Mesendoderm (in vitro differentiated cells): ENCODE data around the gene GARRE1.

Experiments used
- DNase-seq: peaks from one replicate; pipeline ENCODE4 v3.0.0; 2013
- H2AK5ac ChIP-seq: 2 replicates; pipeline ENCODE4 v1.6.1; 2013; ENCODE audit warnings: low read length, inconsistent platforms
- H2BK120ac ChIP-seq: 2 replicates; pipeline ENCODE4 v1.6.1; 2013; ENCODE audit warnings: low read depth, mild to moderate bottlenecking, low read length, moderate library complexity, mixed read lengths
- H2BK15ac ChIP-seq: replicated peaks from 2 replicates; pipeline ENCODE4 v1.6.1; 2013; ENCODE audit warnings: low read depth, mild to moderate bottlenecking, moderate library complexity
- H2BK5ac ChIP-seq: 2 replicates; pipeline ENCODE4 v1.6.1; 2013; ENCODE audit warnings: low read length, inconsistent platforms
- H3K18ac ChIP-seq: 2 replicates; pipeline ENCODE4 v1.6.1; 2013; ENCODE audit warnings: mild to moderate bottlenecking, low read length, mixed read lengths
- H3K23ac ChIP-seq: one replicate; pipeline ENCODE4 v1.6.1; 2013; ENCODE audit warnings: low read length
- H3K27ac ChIP-seq: 2 replicates; pipeline ENCODE4 v1.5.1; 2013; ENCODE audit warnings: low read depth, mild to moderate bottlenecking, inconsistent platforms, low read length, moderate library complexity
- H3K27me3 ChIP-seq: 2 replicates; pipeline ENCODE4 v1.6.1; 2013; ENCODE audit warnings: low read length, control low read depth, mild to moderate bottlenecking, inconsistent platforms; ENCODE audit not compliant: insufficient read depth, poor library complexity
- H3K36me3 ChIP-seq: 2 replicates; pipeline ENCODE4 v1.6.1; 2013; ENCODE audit warnings: low read length, inconsistent platforms; ENCODE audit not compliant: control insufficient read depth, insufficient read depth
- H3K4ac ChIP-seq: one replicate; pipeline ENCODE4 v1.6.1; 2013; ENCODE audit warnings: low read depth, mild to moderate bottlenecking, low read length, moderate library complexity
- H3K4me1 ChIP-seq: 2 replicates; pipeline ENCODE4 v1.6.1; 2013; ENCODE audit warnings: low read depth, low read length, inconsistent platforms; ENCODE audit not compliant: control insufficient read depth
- H3K4me2 ChIP-seq: 2 replicates; pipeline ENCODE4 v1.6.1; 2013; ENCODE audit warnings: low read length
- H3K4me3 ChIP-seq: 2 replicates; pipeline ENCODE4 v1.5.1; 2013; ENCODE audit warnings: mild to moderate bottlenecking, low read length
- H3K56ac ChIP-seq: one replicate; pipeline ENCODE4 v1.6.1; 2013; ENCODE audit warnings: low read length
- H3K79me1 ChIP-seq: 2 replicates; pipeline ENCODE4 v1.6.1; 2013; ENCODE audit warnings: low read length, inconsistent platforms
- H3K79me2 ChIP-seq: 2 replicates; pipeline ENCODE4 v1.6.1; 2013; ENCODE audit warnings: mild to moderate bottlenecking, low read length; ENCODE audit not compliant: control insufficient read depth, insufficient read depth
- H3K9ac ChIP-seq: 2 replicates; pipeline ENCODE4 v1.6.1; 2013; ENCODE audit warnings: low read length, inconsistent platforms
- H4K5ac ChIP-seq: one replicate; pipeline ENCODE4 v1.6.1; 2013; ENCODE audit warnings: low read length
- H4K8ac ChIP-seq: one replicate; pipeline ENCODE4 v1.6.1; 2013; ENCODE audit warnings: low read depth, mild to moderate bottlenecking, control low read depth, low read length, moderate library complexity
- WGBS: extraction: QIAGEN DNeasy Blood & Tissue Kit; methylation state at CpG from one replicate; pipeline ENCODE4 v1.1.7; 2013; ENCODE audit warnings: low lambda C conversion rate, missing lambda C conversion rate; ENCODE audit not compliant: insufficient coverage; ENCODE audit errors: extremely low coverage; 5-methylcytosine and 5-hydroxymethylcytosine counted together

The GARRE1 gene

GRCh38 chr19:34274284-34274826 lies 20.0 kb downstream of the GARRE1 start:
- Histone ChIP-seq H4K5ac (no peak overlapping the region), H3K9ac (no peak overlapping the region), H3K4ac (no peak overlapping the region), H2AK5ac (no peak overlapping the region), H3K56ac (no peak overlapping the region), H3K4me2 (no peak overlapping the region), H3K79me2 (peaks cover 2% of the 10 kb centered on the region), H3K27ac (no peak overlapping the region), H3K36me3 (no peaks in the 10 kb centered on the region), H3K27me3 (no peaks in the 10 kb centered on the region), H3K18ac (no peak overlapping the region), H2BK15ac (no peak overlapping the region), H2BK5ac (no peak overlapping the region), H2BK120ac (no peak overlapping the region), H4K8ac (no peak overlapping the region), H3K4me1 (peaks cover 9% of the 10 kb centered on the region), H3K79me1 (peaks cover 9% of the 10 kb centered on the region), H3K4me3 (no peak overlapping the region), H3K23ac (no peak overlapping the region)
- DNase-seq = no peak
- no CpG with 5 or more reads among the region's 7 CpGs for WGBS

DNA sequence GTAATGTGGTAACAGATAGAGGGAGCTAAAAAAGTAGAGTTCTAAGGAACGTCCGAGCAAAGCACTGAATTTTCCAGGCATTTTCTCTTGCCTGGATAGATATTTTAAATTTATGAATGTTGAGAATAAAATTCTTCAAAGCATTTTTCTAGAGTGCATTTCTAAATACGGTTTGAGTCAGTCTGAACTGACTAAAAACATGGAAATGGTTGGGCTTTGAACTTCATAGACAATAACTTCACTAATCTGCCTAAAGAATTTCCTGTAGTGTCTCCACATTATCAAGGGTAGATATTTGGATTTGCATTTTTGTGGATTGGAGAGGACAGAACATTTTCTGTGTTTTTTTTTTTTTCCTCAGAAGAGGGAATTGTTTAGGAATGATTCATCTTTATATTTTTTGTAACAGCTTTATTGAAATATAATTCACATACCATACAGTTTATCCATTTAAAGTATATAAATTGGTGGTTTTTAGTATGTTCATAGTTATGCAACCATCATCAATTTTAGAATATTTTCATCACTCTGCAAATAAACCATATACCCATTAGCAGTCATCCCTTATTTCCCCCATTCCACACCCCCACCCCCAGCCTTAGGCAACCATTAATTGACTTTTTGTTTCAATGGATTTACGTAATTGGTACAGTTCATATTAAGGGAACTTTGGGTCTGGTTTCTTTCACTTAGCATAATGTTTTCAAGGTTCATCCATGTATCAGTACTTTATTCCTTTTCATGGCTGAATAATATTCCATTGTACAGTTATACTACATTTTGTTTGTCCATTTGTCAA lies 20.7 kb downstream of the GARRE1 start:
- H3K9ac ChIP-seq = no peak overlapping the region
- no peak overlapping the region for H2BK15ac ChIP-seq
- peaks cover 2% of the 10 kb centered on the region for H3K79me2 ChIP-seq
- no peak overlapping the region for H4K8ac ChIP-seq
- H4K5ac ChIP-seq = no peak overlapping the region
- no peaks in the 10 kb centered on the region for H3K27me3 ChIP-seq
- no peak overlapping the region for H3K4ac ChIP-seq
- H2BK5ac ChIP-seq = no peak overlapping the region
- no peak overlapping the region for H3K27ac ChIP-seq
- no CpG with 5 or more reads among the region's 4 CpGs for WGBS
- no peak overlapping the region for H2BK120ac ChIP-seq
- H3K4me2 ChIP-seq = no peak overlapping the region
- peaks cover 9% of the 10 kb centered on the region for H3K79me1 ChIP-seq
- no peak overlapping the region for H3K23ac ChIP-seq
- no peaks in the 10 kb centered on the region for H3K36me3 ChIP-seq
- H3K56ac ChIP-seq = no peak overlapping the region
- H2AK5ac ChIP-seq = no peak overlapping the region
- DNase-seq = no peak
- no peak overlapping the region for H3K18ac ChIP-seq
- H3K4me1 ChIP-seq = peaks cover 5% of the 10 kb centered on the region
- H3K4me3 ChIP-seq = no peak overlapping the region

DNA sequence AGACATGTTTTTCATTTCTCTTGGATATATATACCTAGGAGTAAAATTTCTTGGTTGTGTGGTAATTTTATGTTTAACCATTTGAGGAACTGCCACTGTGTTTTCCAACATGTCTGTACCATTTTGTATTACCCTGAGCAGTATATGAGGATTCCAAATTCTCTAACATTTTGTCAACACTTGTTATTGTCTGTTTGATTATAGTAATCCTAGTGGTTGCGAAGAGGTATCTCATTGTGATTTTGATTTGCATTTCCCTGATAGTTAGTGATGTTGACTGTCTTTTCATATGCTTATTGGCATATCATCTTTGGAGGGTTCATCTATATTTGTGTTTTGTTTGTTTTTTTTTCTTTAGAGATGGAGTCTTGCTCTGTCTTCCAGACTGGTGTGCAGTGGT lies 21.4 kb downstream of the GARRE1 start:
- H3K4ac ChIP-seq = no peak overlapping the region
- no peak for DNase-seq
- no peak overlapping the region for H2BK120ac ChIP-seq
- H3K79me1 ChIP-seq = peaks cover 10% of the 10 kb centered on the region
- H4K5ac ChIP-seq = no peak overlapping the region
- H2AK5ac ChIP-seq = no peak overlapping the region
- no peak overlapping the region for H3K4me3 ChIP-seq
- no peak overlapping the region for H2BK15ac ChIP-seq
- H3K18ac ChIP-seq = no peak overlapping the region
- no peak overlapping the region for H2BK5ac ChIP-seq
- H3K9ac ChIP-seq = no peak overlapping the region
- no peak overlapping the region for H4K8ac ChIP-seq
- H3K4me2 ChIP-seq = no peak overlapping the region
- peaks cover 2% of the 10 kb centered on the region for H3K79me2 ChIP-seq
- no peaks in the 10 kb centered on the region for H3K27me3 ChIP-seq
- WGBS = no CpG with 5 or more reads among the region's 1 CpG
- no peaks in the 10 kb centered on the region for H3K36me3 ChIP-seq
- H3K4me1 ChIP-seq = no peaks in the 10 kb centered on the region
- H3K56ac ChIP-seq = no peak overlapping the region
- H3K27ac ChIP-seq = no peak overlapping the region
- H3K23ac ChIP-seq = no peak overlapping the region

DNA sequence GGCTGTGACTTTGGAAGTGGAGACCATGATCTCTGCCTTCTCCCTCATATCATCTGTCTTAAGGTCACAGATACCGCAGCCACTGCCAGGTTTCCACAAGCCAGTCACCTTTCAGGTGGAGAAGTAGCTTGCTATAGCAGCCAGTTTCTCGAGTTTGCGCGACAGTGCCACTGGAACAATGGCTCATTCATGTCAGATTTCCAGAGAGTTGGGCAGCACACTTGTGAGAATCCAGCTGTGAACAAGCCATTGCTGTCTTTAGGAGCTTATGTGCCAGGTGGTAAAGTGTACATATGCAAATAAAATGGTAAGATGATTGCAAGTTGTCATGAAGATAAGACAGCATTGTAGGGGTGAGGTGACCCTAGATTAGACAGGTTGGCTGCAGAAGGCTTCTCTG lies 22.3 kb downstream of the GARRE1 start:
- no peaks in the 10 kb centered on the region for H3K4me1 ChIP-seq
- no peaks in the 10 kb centered on the region for H3K36me3 ChIP-seq
- no peak overlapping the region for H3K4me2 ChIP-seq
- no peak overlapping the region for H2BK5ac ChIP-seq
- H3K56ac ChIP-seq = no peak overlapping the region
- H2AK5ac ChIP-seq = no peak overlapping the region
- H3K27ac ChIP-seq = no peak overlapping the region
- no peak overlapping the region for H3K9ac ChIP-seq
- H2BK15ac ChIP-seq = no peak overlapping the region
- no CpG with 5 or more reads among the region's 4 CpGs for WGBS
- H3K79me2 ChIP-seq = peaks cover 2% of the 10 kb centered on the region
- H3K23ac ChIP-seq = no peak overlapping the region
- no peak overlapping the region for H3K4ac ChIP-seq
- no peak overlapping the region for H4K8ac ChIP-seq
- no peak overlapping the region for H3K18ac ChIP-seq
- H3K79me1 ChIP-seq = peaks cover 10% of the 10 kb centered on the region
- H4K5ac ChIP-seq = no peak overlapping the region
- DNase-seq = no peak
- no peak overlapping the region for H2BK120ac ChIP-seq
- no peak overlapping the region for H3K4me3 ChIP-seq
- H3K27me3 ChIP-seq = no peaks in the 10 kb centered on the region

- no peak overlapping the region for H3K56ac ChIP-seq
- H3K9ac ChIP-seq = no peak overlapping the region
- H3K4ac ChIP-seq = no peak overlapping the region
- no peak overlapping the region for H3K23ac ChIP-seq
- peaks cover 2% of the 10 kb centered on the region for H3K79me2 ChIP-seq
- no peak overlapping the region for H3K18ac ChIP-seq
- H2AK5ac ChIP-seq = no peak overlapping the region
- H3K4me2 ChIP-seq = no peak overlapping the region
- no CpG with 5 or more reads among the region's 4 CpGs for WGBS
- H3K79me1 ChIP-seq = peaks cover 10% of the 10 kb centered on the region
- H3K27me3 ChIP-seq = no peaks in the 10 kb centered on the region
- DNase-seq = no peak
- H2BK15ac ChIP-seq = no peak overlapping the region
- no peaks in the 10 kb centered on the region for H3K4me1 ChIP-seq
- no peak overlapping the region for H4K8ac ChIP-seq
- H4K5ac ChIP-seq = no peak overlapping the region
- no peak overlapping the region for H3K27ac ChIP-seq
- no peak overlapping the region for H2BK5ac ChIP-seq
- H3K36me3 ChIP-seq = no peaks in the 10 kb centered on the region
- no peak overlapping the region for H3K4me3 ChIP-seq
- H2BK120ac ChIP-seq = no peak overlapping the region
These were observed 22.9 kb downstream of the GARRE1 start for GRCh38 chr19:34277244-34277643.
